ENCODE results near the gene CBX1. TPM values are rescaled to one million over a fixed set of nuclear protein-coding genes. Genes with fewer than 3 reads are reported as not detected.
A peak's percentile ranks its signal among the peaks of the same experiment; 100 is the strongest.

Gene CBX1
- total RNA-seq, 2 donors from 2014 or later = 18.3 to 22.1 TPM

- Histone ChIP-seq H3K27ac (no peak overlapping the region), H3K36me3 (no peaks in the 10 kb centered on the region), H3K9me3 (no peaks in the 10 kb centered on the region), H3K4me1 (no peaks in the 10 kb centered on the region), H3K4me3 (no peak overlapping the region), H3K27me3 (no peaks in the 10 kb centered on the region)
- DNase-seq (ENCODE audit: low spot score) = no peak
- no peak for TF ChIP-seq CTCF (IDR thresholded peaks at IDR 0.05)
Measured at GRCh38 chr17:48134912-48135480, 33.7 kb upstream of the CBX1 start.

GRCh38 chr17:48132385-48132784 is 31.1 kb upstream of the CBX1 start:
- Histone ChIP-seq H3K36me3 (no peaks in the 10 kb centered on the region), H3K27ac (no peak overlapping the region), H3K4me1 (no peaks in the 10 kb centered on the region), H3K9me3 (no peaks in the 10 kb centered on the region), H3K27me3 (no peaks in the 10 kb centered on the region), H3K4me3 (no peak overlapping the region)
- no peak for DNase-seq (ENCODE audit: low spot score)
- TF ChIP-seq CTCF (IDR thresholded peaks at IDR 0.05) = no peak

GRCh38 chr17:48131216-48131824 is 30.0 kb upstream of the CBX1 start:
- Histone ChIP-seq H3K4me3 (no peak overlapping the region), H3K9me3 (no peaks in the 10 kb centered on the region), H3K27ac (no peak overlapping the region), H3K4me1 (no peaks in the 10 kb centered on the region), H3K27me3 (no peaks in the 10 kb centered on the region), H3K36me3 (no peaks in the 10 kb centered on the region)
- no peak for DNase-seq (ENCODE audit: low spot score)
- TF ChIP-seq CTCF (IDR thresholded peaks at IDR 0.05) = peak; percentile 73 to 84

GRCh38 chr17:48129981-48130380 is 28.7 kb upstream of the CBX1 start:
- H3K27me3 ChIP-seq = no peaks in the 10 kb centered on the region
- H3K27ac ChIP-seq = no peak overlapping the region
- H3K36me3 ChIP-seq = no peaks in the 10 kb centered on the region
- no peaks in the 10 kb centered on the region for H3K9me3 ChIP-seq
- no peaks in the 10 kb centered on the region for H3K4me1 ChIP-seq
- no peak overlapping the region for H3K4me3 ChIP-seq
- no peak for DNase-seq (ENCODE audit: low spot score)
- TF ChIP-seq CTCF (IDR thresholded peaks at IDR 0.05) = no peak

DNA sequence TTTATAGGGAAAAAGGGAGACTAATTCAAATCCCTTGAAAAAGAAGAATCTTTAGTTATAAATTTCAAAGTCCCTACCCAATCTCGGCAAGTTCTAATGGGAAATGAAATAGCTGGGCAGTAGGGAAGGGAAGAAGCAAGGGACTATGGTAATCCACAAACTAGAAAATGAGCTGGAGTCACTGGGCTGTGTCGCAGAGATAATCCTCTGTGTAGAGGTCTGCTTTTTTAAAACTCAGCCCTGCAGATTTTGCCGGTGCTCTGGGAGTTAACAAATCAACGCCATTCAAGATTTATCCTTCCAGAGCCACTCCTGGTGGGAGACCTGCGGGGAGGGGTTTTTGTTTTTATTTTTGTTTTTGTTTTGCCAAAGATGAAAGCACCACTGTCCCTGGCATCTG is 27.1 kb upstream of the CBX1 start:
- Histone ChIP-seq H3K9me3 (no peaks in the 10 kb centered on the region), H3K36me3 (peaks cover under 1% of the 10 kb centered on the region), H3K27me3 (no peaks in the 10 kb centered on the region), H3K4me3 (no peak overlapping the region), H3K4me1 (no peaks in the 10 kb centered on the region), H3K27ac (no peak overlapping the region)
- no peak for TF ChIP-seq CTCF (IDR thresholded peaks at IDR 0.05)
- DNase-seq (ENCODE audit: low spot score) = no peak

Measured in right atrium auricular region (tissue), 2 donors.